ENCODE measurements around the gene GSG1.
A peak's percentile ranks its signal among the peaks of the same experiment; 100 is the strongest.

GSG1 gene

DNA sequence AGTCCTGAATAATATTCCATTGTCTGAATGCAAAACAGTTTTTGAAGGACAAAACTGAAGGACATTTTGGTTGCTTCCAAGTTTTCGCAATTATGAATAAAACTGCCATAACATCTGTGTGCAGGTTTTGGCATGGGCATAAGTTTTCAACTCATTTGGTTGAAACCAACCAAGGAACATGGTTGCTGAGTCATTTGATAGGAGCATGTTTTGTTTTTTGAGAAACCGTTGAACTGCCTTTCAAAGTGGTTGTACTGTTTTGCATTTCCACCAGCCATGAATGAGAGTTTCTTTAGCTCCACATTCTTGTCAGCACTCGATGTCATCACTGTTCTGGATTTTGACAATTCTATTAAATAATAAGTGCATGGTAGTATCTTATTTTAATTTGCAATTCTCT is 23.0 kb upstream of the GSG1 start:
- no peak for DNase-seq
- TF ChIP-seq, protein P1, sequence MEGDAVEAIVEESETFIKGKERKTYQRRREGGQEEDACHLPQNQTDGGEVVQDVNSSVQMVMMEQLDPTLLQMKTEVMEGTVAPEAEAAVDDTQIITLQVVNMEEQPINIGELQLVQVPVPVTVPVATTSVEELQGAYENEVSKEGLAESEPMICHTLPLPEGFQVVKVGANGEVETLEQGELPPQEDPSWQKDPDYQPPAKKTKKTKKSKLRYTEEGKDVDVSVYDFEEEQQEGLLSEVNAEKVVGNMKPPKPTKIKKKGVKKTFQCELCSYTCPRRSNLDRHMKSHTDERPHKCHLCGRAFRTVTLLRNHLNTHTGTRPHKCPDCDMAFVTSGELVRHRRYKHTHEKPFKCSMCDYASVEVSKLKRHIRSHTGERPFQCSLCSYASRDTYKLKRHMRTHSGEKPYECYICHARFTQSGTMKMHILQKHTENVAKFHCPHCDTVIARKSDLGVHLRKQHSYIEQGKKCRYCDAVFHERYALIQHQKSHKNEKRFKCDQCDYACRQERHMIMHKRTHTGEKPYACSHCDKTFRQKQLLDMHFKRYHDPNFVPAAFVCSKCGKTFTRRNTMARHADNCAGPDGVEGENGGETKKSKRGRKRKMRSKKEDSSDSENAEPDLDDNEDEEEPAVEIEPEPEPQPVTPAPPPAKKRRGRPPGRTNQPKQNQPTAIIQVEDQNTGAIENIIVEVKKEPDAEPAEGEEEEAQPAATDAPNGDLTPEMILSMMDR (IDR thresholded peaks at IDR 0.05; ENCODE audit: low read depth, low read length, missing control alignments): no peak
- in situ Hi-C loops (cut with HindIII; ENCODE audit: low pct_ligation_motif_present, low sequenced_read_pairs): no loop called here
- H3K27ac ChIP-seq: no peak overlapping the region
- H3K4me3 ChIP-seq (ENCODE audit: low read depth, low read length): no peak overlapping the region
- H3K27me3 ChIP-seq (replicated peaks): no peaks in the 10 kb centered on the region
- no peaks in the 10 kb centered on the region for H3K36me3 ChIP-seq (replicated peaks)

DNA sequence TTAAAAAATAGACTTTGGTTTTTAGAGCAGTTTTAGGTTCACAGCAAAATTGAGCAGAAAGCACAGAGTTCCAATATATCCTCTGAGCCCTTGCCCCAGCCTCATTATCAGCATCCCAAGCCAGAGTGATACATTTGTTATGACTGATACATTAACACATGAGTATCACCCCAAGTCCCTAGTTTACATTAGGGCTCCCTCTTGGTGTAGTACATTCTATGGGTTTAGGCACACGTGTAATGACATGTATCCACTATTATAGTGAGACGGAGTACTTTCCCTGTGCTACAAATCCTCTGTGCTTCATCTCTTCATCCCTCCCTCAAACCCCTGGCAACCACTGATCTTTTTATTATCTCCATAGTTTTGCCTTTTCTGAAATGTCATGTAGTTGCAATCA is 22.5 kb upstream of the GSG1 start:
- H3K27me3 ChIP-seq (replicated peaks): no peaks in the 10 kb centered on the region
- no peak overlapping the region for H3K27ac ChIP-seq
- no peaks in the 10 kb centered on the region for H3K36me3 ChIP-seq (replicated peaks)
- TF ChIP-seq, protein P1 (IDR thresholded peaks at IDR 0.05; ENCODE audit: low read depth, low read length, missing control alignments): no peak
- H3K4me3 ChIP-seq (ENCODE audit: low read depth, low read length): no peak overlapping the region
- in situ Hi-C loops (cut with HindIII; ENCODE audit: low pct_ligation_motif_present, low sequenced_read_pairs): no loop called here
- DNase-seq: no peak

DNA sequence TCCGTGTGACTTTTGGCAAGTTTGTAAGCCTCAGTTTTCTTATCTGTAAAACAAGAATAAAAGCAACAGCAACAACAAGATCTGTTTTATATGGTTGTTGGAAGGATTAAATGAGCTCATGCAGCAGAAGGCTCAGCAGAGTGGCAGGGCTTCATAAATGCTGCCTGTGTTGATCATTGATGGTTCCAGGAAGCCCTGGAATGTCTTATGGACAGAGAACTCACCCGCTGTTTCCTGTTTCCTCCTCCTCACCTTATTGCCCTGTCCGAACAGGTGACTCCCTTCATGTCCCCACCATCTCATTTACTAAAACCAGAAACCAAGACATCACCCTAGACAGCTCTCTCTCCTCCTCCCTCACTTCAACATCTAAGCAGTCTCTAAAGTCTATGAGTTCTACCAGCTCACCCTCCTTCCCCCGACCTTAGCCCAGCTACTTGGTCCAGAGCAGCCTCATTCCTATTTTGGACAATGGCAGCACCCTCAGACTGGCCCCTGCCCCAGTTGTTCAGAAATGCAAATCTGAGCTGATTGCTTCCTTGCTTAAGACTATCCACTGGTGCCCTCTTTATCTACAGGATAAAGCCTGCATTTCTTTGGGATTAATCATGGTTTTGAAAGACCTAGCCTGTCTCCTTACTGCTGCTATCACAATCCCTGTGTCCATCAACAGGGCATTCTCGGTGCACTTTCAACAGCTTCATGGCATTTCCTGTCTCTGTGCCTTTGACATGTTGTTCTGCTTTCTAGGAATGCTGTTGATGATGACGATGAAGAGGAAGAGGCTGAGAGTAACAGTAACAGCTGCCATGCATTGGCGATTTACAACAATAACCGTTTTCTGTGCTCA is 21.4 kb upstream of the GSG1 start:
- Histone ChIP-seq H3K4me3 (ENCODE audit: low read depth, low read length) (no peak overlapping the region), H3K27me3 (replicated peaks) (no peaks in the 10 kb centered on the region), H3K36me3 (replicated peaks) (no peaks in the 10 kb centered on the region), H3K27ac (no peak overlapping the region)
- DNase-seq: peak; percentile 66
- TF ChIP-seq, protein P1 (IDR thresholded peaks at IDR 0.05; ENCODE audit: low read depth, low read length, missing control alignments): no peak
- in situ Hi-C loops (cut with HindIII; ENCODE audit: low pct_ligation_motif_present, low sequenced_read_pairs): no loop called here

DNA sequence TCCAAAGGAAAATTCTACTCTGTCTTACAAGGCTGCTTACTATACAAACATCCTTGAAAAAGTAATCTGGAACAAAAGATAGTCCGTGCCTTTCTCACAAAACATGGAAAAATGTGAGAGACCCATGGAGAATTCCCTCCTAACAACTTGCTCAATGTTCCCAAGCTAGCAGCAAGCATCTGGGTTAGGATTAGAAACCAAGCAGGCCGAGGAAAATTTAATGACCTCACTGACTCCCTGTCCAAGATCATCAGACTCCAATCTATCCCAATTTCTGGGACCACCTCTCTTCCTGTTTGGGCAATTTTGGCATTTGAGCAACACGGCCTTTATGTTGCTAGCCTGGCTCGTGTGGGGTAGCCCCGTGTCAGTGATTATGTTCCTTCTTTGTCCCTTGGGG is 18.1 kb upstream of the GSG1 start:
- DNase-seq: no peak
- Histone ChIP-seq H3K36me3 (replicated peaks) (no peaks in the 10 kb centered on the region), H3K27ac (no peak overlapping the region), H3K4me3 (ENCODE audit: low read depth, low read length) (no peak overlapping the region), H3K27me3 (replicated peaks) (no peaks in the 10 kb centered on the region)
- TF ChIP-seq, protein P1 (IDR thresholded peaks at IDR 0.05; ENCODE audit: low read depth, low read length, missing control alignments): no peak
- in situ Hi-C loops (cut with HindIII; ENCODE audit: low pct_ligation_motif_present, low sequenced_read_pairs): no loop called here

DNA sequence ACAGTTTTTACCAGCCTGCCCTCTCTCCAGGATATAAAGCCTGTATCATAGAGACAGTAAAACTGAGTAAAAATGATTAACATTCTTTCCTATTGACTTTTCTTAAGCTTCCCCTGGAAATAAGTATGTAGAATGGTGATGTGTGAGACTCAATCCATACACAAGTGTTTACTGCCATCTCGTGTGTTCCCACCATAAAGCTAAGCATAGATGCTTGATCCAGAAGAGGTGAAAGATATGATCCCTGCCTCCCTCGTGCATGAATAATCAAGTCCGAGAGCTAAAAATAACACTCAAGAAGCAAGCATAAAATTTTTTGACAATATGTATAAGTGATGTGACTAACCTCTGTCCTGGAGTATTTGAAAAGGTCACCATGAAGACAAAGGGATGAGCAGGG is 16.9 kb upstream of the GSG1 start:
- no peak for DNase-seq
- H3K27me3 ChIP-seq (replicated peaks): no peaks in the 10 kb centered on the region
- TF ChIP-seq, protein P1 (IDR thresholded peaks at IDR 0.05; ENCODE audit: low read depth, low read length, missing control alignments): no peak
- no peaks in the 10 kb centered on the region for H3K36me3 ChIP-seq (replicated peaks)
- H3K27ac ChIP-seq: no peak overlapping the region
- in situ Hi-C loops (cut with HindIII; ENCODE audit: low pct_ligation_motif_present, low sequenced_read_pairs): no loop called here
- no peak overlapping the region for H3K4me3 ChIP-seq (ENCODE audit: low read depth, low read length)

DNA sequence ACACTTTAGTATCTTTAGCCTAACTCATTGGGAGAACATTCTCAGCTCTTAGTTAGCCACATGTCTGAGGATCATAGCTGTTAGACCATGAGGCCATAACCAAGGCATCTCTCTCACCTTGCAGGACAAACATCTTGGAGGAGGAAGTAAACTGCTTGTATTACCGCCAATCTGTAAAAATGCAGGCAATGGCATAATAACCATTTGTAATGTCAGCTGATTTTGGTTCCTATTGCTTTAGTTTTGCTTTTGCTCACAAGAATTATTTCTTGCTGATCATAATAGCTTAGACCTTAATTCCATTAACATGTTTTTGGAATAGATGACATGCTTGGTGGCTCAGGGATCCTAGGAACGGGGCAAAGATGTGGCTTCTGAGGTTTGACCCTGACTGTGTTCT is 16.4 kb upstream of the GSG1 start:
- Histone ChIP-seq H3K27me3 (replicated peaks) (no peaks in the 10 kb centered on the region), H3K27ac (no peak overlapping the region), H3K4me3 (ENCODE audit: low read depth, low read length) (no peak overlapping the region), H3K36me3 (replicated peaks) (no peaks in the 10 kb centered on the region)
- TF ChIP-seq, protein P1 (IDR thresholded peaks at IDR 0.05; ENCODE audit: low read depth, low read length, missing control alignments): no peak
- in situ Hi-C loops (cut with HindIII; ENCODE audit: low pct_ligation_motif_present, low sequenced_read_pairs): no loop called here
- no peak for DNase-seq

All from brain microvascular endothelial cell (primary cell).